SK-N-SH (cell line): ENCODE results near the gene PRM3. TPM values are rescaled to one million over a fixed set of nuclear protein-coding genes. Genes with fewer than 3 reads are reported as not detected.

Experiments used
- CTCF ChIA-PET: fragments of 300-600, 350-600 bp; formaldehyde crosslinking; extraction: SDS; loops from one replicate; lab custom pipeline; 2021; lab: Yijun Ruan, JAX
- POLR2A ChIA-PET: fragments of 350-600 bp; sonication (Branson Sonifier 250); formaldehyde crosslinking; extraction: SDS; loops from one replicate; lab custom pipeline; 2020; ENCODE audit warnings: antibody characterized with exemption, inconsistent platforms; lab: Yijun Ruan, JAX
- DNase-seq: peaks from one replicate; pipeline ENCODE4 v3.0.0; 2012
- H2AFZ ChIP-seq: fragments of 200-600 bp; sonication (generic); 2 replicates; pipeline ENCODE4 v1.8.1; 2016; ENCODE audit warnings: antibody characterized with exemption, mild to moderate bottlenecking, low read depth
- H3F3A ChIP-seq: fragments of 200-600 bp; sonication (generic); replicated peaks from 2 replicates; pipeline ENCODE3; 2016; ENCODE audit warnings: antibody characterized with exemption, mild to moderate bottlenecking; ENCODE audit not compliant: insufficient read depth
- H3K27ac ChIP-seq, 2 experiments: fragments of 200-500 bp in 1 of 2; fragments of 200-600 bp in 1 of 2; sonication (Bioruptor generic) in 1 of 2; sonication (generic), shearing (Covaris generic) in 1 of 2; 2 replicates each; pipeline versions ENCODE4 v1.5.1 to v1.6.1; 2014 to 2016; ENCODE audit warnings: low read depth in 2 of 2, inconsistent platforms in 1 of 2, low read length in 1 of 2, mild to moderate bottlenecking in 1 of 2, mixed read lengths in 1 of 2
- H3K27me3 ChIP-seq: fragments of 200-600 bp; sonication (generic), shearing (Covaris generic); 2 replicates; pipeline ENCODE4 v1.6.1; 2016; ENCODE audit warnings: mixed run types; ENCODE audit not compliant: insufficient read depth
- H3K36me3 ChIP-seq, 2 experiments: fragments of 200-500 bp in 1 of 2; fragments of 200-600 bp in 1 of 2; sonication (Bioruptor generic) in 1 of 2; sonication (generic) in 1 of 2; replicated peaks in 1 of 2; 2 replicates each; pipeline versions ENCODE3 to v1.5.1; 2014 to 2016; ENCODE audit warnings: low read length in 1 of 2, mild to moderate bottlenecking in 1 of 2; ENCODE audit not compliant: insufficient read depth in 2 of 2, control insufficient read depth in 1 of 2
- H3K4me1 ChIP-seq, 2 experiments: fragments of 200-500 bp in 1 of 2; fragments of 200-600 bp in 1 of 2; sonication (Bioruptor generic) in 1 of 2; sonication (generic), shearing (Covaris generic) in 1 of 2; 2 replicates each; pipeline versions ENCODE4 v1.5.1 to v1.6.1; 2014 to 2016; ENCODE audit warnings: low read depth in 1 of 2, low read length in 1 of 2, mixed run types in 1 of 2; ENCODE audit not compliant: insufficient read depth in 2 of 2, control insufficient read depth in 1 of 2
- H3K4me2 ChIP-seq: fragments of 200-600 bp; sonication (generic), shearing (Covaris generic); 2 replicates; pipeline ENCODE4 v1.6.1; 2017; ENCODE audit warnings: mixed run types
- H3K4me3 ChIP-seq, 2 experiments: fragments of 200-500 bp in 1 of 2; fragments of 200-600 bp in 1 of 2; sonication (Bioruptor generic) in 1 of 2; sonication (generic), shearing (Covaris generic) in 1 of 2; 2 replicates each; pipeline versions ENCODE4 v1.5.1 to v1.8.1; 2014 to 2016; ENCODE audit warnings: low read depth in 2 of 2, inconsistent platforms in 1 of 2, low read length in 1 of 2, mild to moderate bottlenecking in 1 of 2, mixed read lengths in 1 of 2, moderate library complexity in 1 of 2
- H3K79me2 ChIP-seq: fragments of 200-600 bp; sonication (generic); 2 replicates; pipeline ENCODE4 v1.8.1; 2017; ENCODE audit warnings: mild to moderate bottlenecking; ENCODE audit not compliant: insufficient read depth
- H3K9ac ChIP-seq: fragments of 200-600 bp; sonication (generic); 2 replicates; pipeline ENCODE4 v1.6.1; 2017; ENCODE audit warnings: mixed run types
- H3K9me2 ChIP-seq: fragments of 200-600 bp; sonication (generic); 2 replicates; pipeline ENCODE4 v1.6.1; 2017; ENCODE audit warnings: mixed run types
- H3K9me3 ChIP-seq: fragments of 200-600 bp; sonication (generic); 2 replicates; pipeline ENCODE4 v1.6.1; 2017; ENCODE audit warnings: mixed run types, mild to moderate bottlenecking, moderate library complexity
- H4K20me1 ChIP-seq: fragments of 200-600 bp; sonication (generic); 2 replicates; pipeline ENCODE4 v1.6.1; 2017; ENCODE audit warnings: mild to moderate bottlenecking, mixed run types; ENCODE audit not compliant: insufficient read depth
- CTCF ChIP-seq: fragments of 200-600 bp; sonication (generic); IDR thresholded peaks from 2 replicates; pipeline ENCODE4 v1.6.1; 2017; ENCODE audit warnings: antibody characterized with exemption, mild to moderate bottlenecking, moderate library complexity
- EP300 ChIP-seq, 2 experiments: IDR thresholded peaks; 2 replicates each; pipeline versions ENCODE4 v1.4.0 to v1.6.1; 2012; ENCODE audit warnings: borderline replicate concordance in 1 of 2, low read depth in 1 of 2, low read length in 1 of 2
- EZH2phosphoT487 ChIP-seq: fragments of 200-600 bp; sonication (generic); IDR thresholded peaks from 2 replicates; pipeline ENCODE4 v1.6.1; 2017; ENCODE audit warnings: low read depth, mixed run types, mild to moderate bottlenecking, antibody characterized with exemption, moderate library complexity, borderline replicate concordance
- GABPA ChIP-seq: IDR thresholded peaks from 2 replicates; pipeline ENCODE4 v1.4.0; 2012; ENCODE audit warnings: low read depth, mild to moderate bottlenecking
- IRF3 ChIP-seq: fragments of 150-350 bp; IDR thresholded peaks from 2 replicates; pipeline ENCODE4 v1.6.1; 2016; ENCODE audit warnings: mild to moderate bottlenecking, low read depth, low read length
- MEF2A ChIP-seq: IDR thresholded peaks from 2 replicates; pipeline ENCODE4 v1.4.0; 2012; ENCODE audit warnings: low read depth, borderline replicate concordance
- POLR2AphosphoS5 ChIP-seq: IDR thresholded peaks from 2 replicates; pipeline ENCODE4 v1.6.1; 2012; ENCODE audit warnings: low read depth, low read length
- RCOR1 ChIP-seq: fragments of 150-350 bp; IDR thresholded peaks from 2 replicates; pipeline ENCODE4 v1.6.1; 2017; ENCODE audit warnings: antibody characterized with exemption, low read length
- RFX5 ChIP-seq: IDR thresholded peaks from 2 replicates; pipeline ENCODE4 v1.6.1; 2012; ENCODE audit warnings: mild to moderate bottlenecking, improper control_type of control experiment, low read length
- RXRA ChIP-seq: IDR thresholded peaks from 2 replicates; pipeline ENCODE4 v1.4.0; 2012; ENCODE audit warnings: low read depth, mild to moderate bottlenecking, borderline replicate concordance
- SIN3A ChIP-seq: IDR thresholded peaks from 2 replicates; pipeline ENCODE4 v1.6.1; 2012; ENCODE audit warnings: low read depth, mild to moderate bottlenecking, low read length, moderate library complexity, borderline replicate concordance
- TAF1 ChIP-seq: IDR thresholded peaks from 2 replicates; pipeline ENCODE4 v1.6.1; 2012; ENCODE audit warnings: low read depth, mild to moderate bottlenecking, low read length, moderate library complexity, borderline replicate concordance
- TCF12 ChIP-seq: IDR thresholded peaks from 2 replicates; pipeline ENCODE4 v1.4.0; 2012
- USF1 ChIP-seq: IDR thresholded peaks from 2 replicates; pipeline ENCODE4 v1.4.0; 2012; ENCODE audit warnings: low read depth, borderline replicate concordance
- YY1 ChIP-seq: IDR thresholded peaks from 2 replicates; pipeline ENCODE4 v1.4.0; 2012; ENCODE audit warnings: low read depth, mild to moderate bottlenecking
- WGBS: methylation state at CpG from one replicate; pipeline ENCODE4 v1.1.6; 2017; ENCODE audit warnings: low lambda C conversion rate; 5-methylcytosine and 5-hydroxymethylcytosine counted together
- polyA plus RNA-seq, 3 experiments: library from polyadenylated mRNA; depleted of rRNA; stranded (reverse); fragments of >200 nt; gene quantifications; 2 replicates each; pipeline ENCODE4 v1.2.3, GENCODE V29; 2012
- TF ChIP-seq, protein P1 (sequence below): fragments of 150-350 bp; IDR thresholded peaks from 2 replicates; pipeline ENCODE4 v1.6.1; 2017; ENCODE audit warnings: antibody characterized with exemption, low read length, low read depth, borderline replicate concordance
- TF ChIP-seq, protein P2 (sequence below): IDR thresholded peaks from 2 replicates; pipeline ENCODE4 v1.4.0; 2012; ENCODE audit warnings: low read depth, borderline replicate concordance

The PRM3 gene
- polyA plus RNA-seq, 1 of the 3 experiments (the other 2 are of a cell fraction) = not detected

- WGBS = 75% methylated on average over 2 of the region's 2 CpGs
- no peak for TF ChIP-seq GABPA
- TF ChIP-seq, protein P1, sequence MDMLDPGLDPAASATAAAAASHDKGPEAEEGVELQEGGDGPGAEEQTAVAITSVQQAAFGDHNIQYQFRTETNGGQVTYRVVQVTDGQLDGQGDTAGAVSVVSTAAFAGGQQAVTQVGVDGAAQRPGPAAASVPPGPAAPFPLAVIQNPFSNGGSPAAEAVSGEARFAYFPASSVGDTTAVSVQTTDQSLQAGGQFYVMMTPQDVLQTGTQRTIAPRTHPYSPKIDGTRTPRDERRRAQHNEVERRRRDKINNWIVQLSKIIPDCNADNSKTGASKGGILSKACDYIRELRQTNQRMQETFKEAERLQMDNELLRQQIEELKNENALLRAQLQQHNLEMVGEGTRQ = no peak
- TF ChIP-seq, protein P2, sequence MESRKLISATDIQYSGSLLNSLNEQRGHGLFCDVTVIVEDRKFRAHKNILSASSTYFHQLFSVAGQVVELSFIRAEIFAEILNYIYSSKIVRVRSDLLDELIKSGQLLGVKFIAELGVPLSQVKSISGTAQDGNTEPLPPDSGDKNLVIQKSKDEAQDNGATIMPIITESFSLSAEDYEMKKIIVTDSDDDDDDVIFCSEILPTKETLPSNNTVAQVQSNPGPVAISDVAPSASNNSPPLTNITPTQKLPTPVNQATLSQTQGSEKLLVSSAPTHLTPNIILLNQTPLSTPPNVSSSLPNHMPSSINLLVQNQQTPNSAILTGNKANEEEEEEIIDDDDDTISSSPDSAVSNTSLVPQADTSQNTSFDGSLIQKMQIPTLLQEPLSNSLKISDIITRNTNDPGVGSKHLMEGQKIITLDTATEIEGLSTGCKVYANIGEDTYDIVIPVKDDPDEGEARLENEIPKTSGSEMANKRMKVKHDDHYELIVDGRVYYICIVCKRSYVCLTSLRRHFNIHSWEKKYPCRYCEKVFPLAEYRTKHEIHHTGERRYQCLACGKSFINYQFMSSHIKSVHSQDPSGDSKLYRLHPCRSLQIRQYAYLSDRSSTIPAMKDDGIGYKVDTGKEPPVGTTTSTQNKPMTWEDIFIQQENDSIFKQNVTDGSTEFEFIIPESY = no peak
- TF ChIP-seq RXRA = no peak
- no peak for TF ChIP-seq EP300 (IDR thresholded peaks at IDR 0.05; ENCODE audit: borderline replicate concordance in 1 of 2, low read depth in 1 of 2, low read length in 1 of 2)
- no peak for TF ChIP-seq EZH2phosphoT487
- TF ChIP-seq, all 33 proteins: peak for 0
- CTCF ChIA-PET = interaction anchor here (0.6 to 1.7 kb wide), 5 partner anchors 14 to 307 kb away, joined by 3 to 7 read pairs (median 3); no protein-coding TSS in a partner anchor
These were observed 2.7 kb downstream of the PRM3 start for GRCh38 chr16:11270602-11271162.

GRCh38 chr16:11268921-11269375, 4.5 kb downstream of the PRM3 start, which contains the start of gene TNP2:
TNP2 (minus strand) TSS chr16:11269325; CDS start chr16:11269262, 63 bp downstream.
- Histone ChIP-seq H2AFZ (no peak within 1 kb of the TSS), H3K9me3 (no peaks in the 10 kb centered on the region), H3K4me3 (no peak within 1 kb of the TSS), H3K9ac (no peak within 1 kb of the TSS), H4K20me1 (no peaks in the 10 kb centered on the region), H3K27me3 (no peaks in the 10 kb centered on the region; the same call in 1 of the 2 replicates), H3K4me1 (no peaks in the 10 kb centered on the region), H3K79me2 (no peaks in the 10 kb centered on the region), H3K4me2 (no peak within 1 kb of the TSS), H3K36me3 (no peaks in the 10 kb centered on the region), H3K27ac (no peak within 1 kb of the TSS), H3F3A (no peaks in the 10 kb centered on the region), H3K9me2 (no peaks in the 10 kb centered on the region)
- ChIA-PET POLR2A (no interaction called here), CTCF (interaction anchor here (1.0 to 2.2 kb wide), 3 partner anchors 12 to 305 kb away, joined by 4 to 16 read pairs (median 8); partner anchors contain the start of gene SOCS1)
- no peak for DNase-seq
- WGBS = 76% methylated on average over 11 of the region's 11 CpGs
- no peak for TF ChIP-seq POLR2AphosphoS5
- no peak for TF ChIP-seq TCF12
- no peak for TF ChIP-seq TAF1
- TF ChIP-seq, protein P2 = no peak
- no peak for TF ChIP-seq RCOR1
- no peak for TF ChIP-seq YY1
- no peak for TF ChIP-seq CTCF
- TF ChIP-seq MEF2A = no peak
- TF ChIP-seq RFX5 = no peak
- TF ChIP-seq IRF3 = no peak
- no peak for TF ChIP-seq USF1
- TF ChIP-seq SIN3A = no peak

More at GRCh38 chr16:11270602-11271162, 2.7 kb downstream of the PRM3 start:
- DNase-seq = no peak
- Histone ChIP-seq H3K36me3 (no peaks in the 10 kb centered on the region), H3K27me3 (no peaks in the 10 kb centered on the region; the same call in 1 of the 2 replicates), H3K9ac (no peak overlapping the region), H3K4me3 (no peak overlapping the region), H3K4me2 (no peak overlapping the region), H2AFZ (no peak overlapping the region), H3K4me1 (no peaks in the 10 kb centered on the region), H3F3A (no peaks in the 10 kb centered on the region), H3K79me2 (no peaks in the 10 kb centered on the region), H3K27ac (no peak overlapping the region), H3K9me3 (no peaks in the 10 kb centered on the region), H4K20me1 (no peaks in the 10 kb centered on the region), H3K9me2 (no peaks in the 10 kb centered on the region)
- POLR2A ChIA-PET = interaction anchor here (0.5 kb wide), 1 partner anchor 473 kb away, joined by 3 read pairs; no protein-coding TSS in a partner anchor
